ENCODE results near the gene KDM2A.

The KDM2A gene

DNA sequence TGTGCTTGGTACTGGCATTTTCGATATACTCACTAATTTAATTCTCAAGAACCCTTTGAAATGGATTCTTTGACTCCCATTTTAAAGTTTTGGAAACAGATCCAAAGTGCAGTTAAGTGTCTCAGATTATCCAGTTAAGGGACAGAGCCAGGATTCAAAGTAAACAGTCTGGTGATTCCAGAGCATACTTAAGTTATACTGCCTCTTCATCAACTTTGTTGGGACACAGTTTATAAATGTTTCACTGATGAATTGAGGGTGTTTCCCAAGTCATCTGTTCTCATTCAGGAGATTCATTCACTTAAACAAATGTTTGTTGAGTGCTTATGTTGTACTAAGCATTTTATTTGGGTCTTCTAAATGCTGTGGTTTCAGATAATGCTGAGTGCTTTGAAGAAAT lies 17.1 kb downstream of the KDM2A start:
- TF ChIP-seq CTCF (conservative IDR thresholded peaks at IDR 0.05): no peak
- no peak overlapping the region for H3K27ac ChIP-seq

GRCh38 chr11:67138922-67139321 lies 19.9 kb downstream of the KDM2A start:
- H3K27ac ChIP-seq: no peak overlapping the region
- TF ChIP-seq CTCF (conservative IDR thresholded peaks at IDR 0.05): no peak

DNA sequence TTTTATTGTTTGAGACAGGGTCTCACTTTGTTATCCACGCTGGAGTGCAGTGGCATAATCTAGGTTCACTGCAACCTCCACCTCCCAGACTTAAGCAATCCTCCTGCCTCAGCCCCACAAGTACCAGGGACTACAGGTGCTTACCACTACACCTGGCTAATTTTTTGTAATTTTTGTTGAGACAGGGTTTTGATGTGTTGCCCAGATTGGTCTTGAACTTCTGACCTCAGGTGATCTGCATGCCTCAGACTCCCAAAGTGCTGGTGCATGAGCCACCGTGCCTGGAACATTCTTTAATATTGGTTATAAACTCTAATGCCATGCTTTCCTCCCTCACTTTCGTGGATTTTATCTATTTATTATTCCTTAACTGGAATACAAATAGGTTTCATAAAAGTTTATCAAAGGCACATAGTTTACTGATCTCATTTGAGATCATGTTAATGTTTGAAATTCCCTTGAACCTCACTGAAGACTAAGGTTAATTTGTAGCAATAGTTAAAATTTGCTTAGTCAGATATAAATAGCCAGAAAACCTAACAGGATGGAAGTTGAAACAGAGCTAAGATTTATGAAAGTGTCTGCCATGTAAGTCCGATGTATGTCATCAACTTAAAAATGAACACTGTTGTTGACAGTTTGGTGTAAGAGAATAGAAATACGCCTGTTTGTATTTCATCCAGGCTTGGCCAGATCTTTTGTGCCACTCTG lies 27.6 kb downstream of the KDM2A start:
- no peak for TF ChIP-seq CTCF (conservative IDR thresholded peaks at IDR 0.05)
- peak overlapping the region; percentile 1; the same call in 1 of the 2 replicates for H3K27ac ChIP-seq

GRCh38 chr11:67153971-67154370 lies 34.9 kb downstream of the KDM2A start:
- no peak overlapping the region for H3K27ac ChIP-seq
- TF ChIP-seq CTCF (conservative IDR thresholded peaks at IDR 0.05): no peak

DNA sequence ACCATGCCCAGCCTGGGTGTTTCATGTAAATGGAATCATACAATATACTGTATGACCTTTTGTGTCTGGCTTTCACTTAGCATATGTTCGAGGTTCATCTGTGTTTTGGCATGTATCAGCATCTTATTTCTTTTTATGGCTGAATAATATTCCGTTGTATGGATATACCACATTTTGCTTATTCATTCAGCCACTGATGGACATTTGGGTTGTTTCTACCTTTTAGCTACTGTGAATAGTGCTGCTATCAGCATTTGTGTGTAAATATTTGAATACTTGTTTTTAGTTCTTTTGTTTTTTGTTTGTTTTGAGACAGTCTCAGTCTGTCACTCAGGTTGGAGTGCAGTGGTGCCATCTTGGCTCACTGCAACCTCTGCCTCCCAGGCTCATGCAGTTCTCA lies 35.7 kb downstream of the KDM2A start:
- H3K27ac ChIP-seq: no peak overlapping the region
- TF ChIP-seq CTCF (conservative IDR thresholded peaks at IDR 0.05): no peak

DNA sequence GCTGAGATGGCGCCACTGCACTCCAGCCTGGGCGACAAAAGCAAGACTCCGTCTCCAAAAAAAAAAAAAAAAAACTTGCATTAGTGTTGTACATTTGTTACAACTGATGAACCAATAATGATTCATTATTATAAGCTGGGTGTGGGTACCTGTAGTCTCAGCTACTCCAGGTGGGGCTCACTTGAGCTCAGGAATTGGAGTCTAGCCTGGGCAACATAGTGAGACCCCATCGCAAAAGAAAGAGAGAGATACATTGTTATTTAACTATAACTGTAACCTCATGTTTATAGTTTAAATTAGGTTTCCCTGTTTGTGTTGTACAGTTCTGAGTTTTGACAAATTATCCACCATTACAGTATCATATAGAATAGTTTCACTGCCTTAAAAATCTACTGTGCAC lies 38.6 kb downstream of the KDM2A start:
- TF ChIP-seq CTCF (conservative IDR thresholded peaks at IDR 0.05): no peak
- no peak overlapping the region for H3K27ac ChIP-seq

- H3K27ac ChIP-seq: no peak overlapping the region
- TF ChIP-seq CTCF (conservative IDR thresholded peaks at IDR 0.05): no peak
Observed at GRCh38 chr11:67158221-67158620, 39.2 kb downstream of the KDM2A start.
